Measurements from ENCODE around the gene TGFBR3.

The TGFBR3 gene

DNA sequence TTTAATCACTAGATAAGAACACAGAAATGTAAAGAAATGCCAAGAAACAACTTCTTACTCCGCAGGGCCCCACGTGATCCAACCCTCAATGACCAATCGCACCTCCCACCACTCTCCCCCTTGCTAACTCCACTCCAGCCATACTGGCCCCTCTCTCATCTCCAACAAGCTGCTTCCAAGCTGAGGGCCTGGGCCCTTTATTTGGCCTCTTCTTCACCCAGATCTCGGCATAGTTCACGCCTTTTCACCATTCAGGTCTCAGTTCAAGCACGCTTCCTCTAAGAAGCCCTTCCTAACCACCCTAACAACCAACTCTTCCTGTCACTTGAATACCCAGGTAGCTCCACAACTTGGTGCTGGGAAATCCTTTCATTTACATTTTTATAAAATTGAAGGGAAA, 110.7 kb downstream of the TGFBR3 start:
- no peak for DNase-seq

DNA sequence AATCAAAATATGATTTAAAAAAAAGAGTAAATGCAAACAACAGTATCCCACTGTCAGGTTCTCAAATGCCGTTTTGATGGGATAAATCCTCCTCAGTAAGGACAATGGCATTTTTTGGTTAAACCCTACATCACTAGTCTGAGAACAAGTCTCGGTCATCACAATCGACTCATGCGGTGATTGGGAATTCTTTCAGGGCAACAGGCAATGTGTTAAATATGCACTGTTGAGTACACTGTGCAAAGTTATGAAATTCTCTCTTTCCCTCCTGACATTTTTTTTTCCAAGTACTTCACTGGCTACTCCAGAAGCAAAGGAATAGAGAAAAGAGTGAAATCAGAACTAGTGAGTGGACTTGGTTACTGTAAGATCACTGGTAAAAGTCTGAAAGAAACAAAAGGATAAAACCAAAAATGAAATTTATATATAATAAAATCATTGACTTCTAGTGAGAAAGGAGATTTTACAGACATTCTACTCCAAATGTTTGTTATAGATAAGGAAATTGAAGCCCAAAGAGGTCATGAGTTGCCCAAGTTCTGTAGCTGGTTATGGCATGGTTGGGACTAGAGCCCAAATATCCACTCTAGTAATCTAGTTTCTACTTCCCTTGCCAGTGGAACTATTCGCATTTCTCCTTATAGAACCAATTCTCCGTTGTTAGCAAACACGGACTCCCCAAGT, 111.3 kb downstream of the TGFBR3 start:
- no peak for DNase-seq

DNA sequence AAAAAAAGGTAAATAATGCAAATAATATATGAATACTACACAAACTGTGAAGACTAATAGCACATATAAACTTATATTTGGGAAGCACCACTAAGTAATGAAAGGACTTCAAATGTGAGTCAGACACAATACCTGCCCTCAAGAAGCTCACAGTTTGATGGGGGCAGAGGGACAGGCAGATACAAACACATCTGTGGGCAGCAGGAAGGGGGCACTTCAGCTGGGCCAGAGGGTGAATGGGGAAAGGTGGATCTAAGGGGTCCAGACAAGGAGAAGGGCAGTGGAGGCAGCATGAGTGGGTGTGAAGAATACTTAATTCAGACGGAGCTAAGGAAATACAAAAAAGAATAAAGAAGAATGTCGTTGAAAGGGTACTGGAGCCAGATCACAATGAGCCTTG, 114.2 kb downstream of the TGFBR3 start:
- no peak for DNase-seq

DNA sequence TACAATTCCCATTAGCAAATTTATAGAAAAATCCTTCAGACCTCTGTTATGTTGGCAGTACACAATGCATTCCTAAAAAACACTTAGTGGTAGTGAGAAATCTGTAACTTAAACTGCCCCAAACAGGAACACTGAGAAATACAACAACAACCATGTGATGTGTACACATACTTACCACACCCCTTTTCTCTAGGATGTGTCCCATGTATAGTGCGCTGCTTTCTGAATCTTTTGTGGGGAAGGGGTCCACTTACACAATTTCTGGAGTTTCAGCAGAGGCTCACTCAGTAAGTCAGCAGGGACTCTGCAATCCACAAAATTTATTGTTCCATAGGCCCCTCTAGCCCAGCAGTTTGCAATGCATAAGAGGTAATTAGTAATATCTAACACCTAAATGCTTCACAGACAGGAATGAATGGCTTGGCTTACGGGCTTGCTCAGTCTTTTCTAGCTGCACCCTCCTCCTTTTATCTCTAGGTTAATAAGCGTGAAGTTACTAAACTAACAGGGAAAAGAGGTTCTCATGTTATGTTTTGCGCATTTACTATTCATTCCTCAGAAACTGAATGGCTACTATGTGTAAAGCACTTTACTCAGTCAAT, 115.2 kb downstream of the TGFBR3 start:
- no peak for DNase-seq

DNA sequence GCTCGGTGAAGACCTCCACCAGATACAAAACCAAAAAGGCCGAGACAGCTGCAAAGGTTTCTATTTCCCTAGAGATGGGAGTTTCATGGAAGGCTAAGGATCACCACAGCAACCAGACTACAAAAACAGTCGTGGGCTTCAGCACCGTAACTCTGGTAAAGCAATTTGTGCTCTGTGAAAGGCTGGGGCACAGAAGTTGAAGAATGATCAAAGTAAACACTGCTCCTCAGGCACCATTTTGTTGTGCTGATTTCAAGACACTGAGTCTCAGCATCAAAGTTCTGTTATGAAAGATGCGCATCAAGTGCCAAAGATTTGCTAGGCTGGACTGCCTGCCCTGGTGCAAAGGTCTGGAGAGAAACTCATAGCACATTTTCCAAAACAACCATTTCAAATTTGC, 116.2 kb downstream of the TGFBR3 start:
- no peak for DNase-seq

- DNase-seq, result no peak
Measured at GRCh38 chr1:91768786-91769725, 116.9 kb downstream of the TGFBR3 start.

DNA sequence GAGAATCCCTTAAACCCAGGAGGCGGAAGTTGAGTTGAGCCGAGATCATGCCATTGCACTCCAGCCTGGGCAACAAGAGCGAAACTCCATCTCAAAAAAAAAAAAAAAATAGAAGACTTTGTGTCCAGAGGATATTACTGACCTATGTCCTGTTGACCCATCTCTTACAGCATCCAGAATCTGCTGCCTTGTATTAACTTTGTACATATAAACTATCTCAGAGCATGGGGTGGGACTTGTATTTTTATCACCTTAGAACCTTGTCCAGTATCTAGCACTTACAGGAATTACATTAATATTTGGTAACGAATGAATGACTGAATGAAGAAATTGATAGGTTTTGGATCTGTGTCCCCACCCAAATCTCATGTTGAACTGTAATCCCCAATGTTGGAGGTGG, 117.8 kb downstream of the TGFBR3 start:
- DNase-seq, result no peak

DNA sequence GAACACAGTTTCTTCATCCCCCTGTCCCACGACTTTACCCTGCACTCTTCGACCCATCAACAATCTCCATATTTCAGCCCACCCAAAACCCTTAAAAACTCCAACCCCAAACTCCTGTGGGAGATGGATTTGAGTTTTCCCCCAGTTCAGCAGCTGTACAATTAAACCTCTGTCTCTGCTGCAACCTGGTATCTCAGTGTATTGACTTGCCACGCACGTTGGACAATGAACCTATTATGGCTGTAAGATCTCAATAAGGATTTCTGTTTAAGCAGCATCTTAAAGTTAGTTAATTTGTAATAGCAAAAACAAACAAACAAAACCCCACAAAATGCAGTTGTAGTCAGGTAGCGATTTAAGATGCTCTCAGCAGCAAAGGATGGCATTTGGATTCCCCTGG, 119.1 kb downstream of the TGFBR3 start:
- no peak for DNase-seq

- DNase-seq, result no peak
Measured at GRCh38 chr1:91765880-91766443, 120.0 kb downstream of the TGFBR3 start.

DNA sequence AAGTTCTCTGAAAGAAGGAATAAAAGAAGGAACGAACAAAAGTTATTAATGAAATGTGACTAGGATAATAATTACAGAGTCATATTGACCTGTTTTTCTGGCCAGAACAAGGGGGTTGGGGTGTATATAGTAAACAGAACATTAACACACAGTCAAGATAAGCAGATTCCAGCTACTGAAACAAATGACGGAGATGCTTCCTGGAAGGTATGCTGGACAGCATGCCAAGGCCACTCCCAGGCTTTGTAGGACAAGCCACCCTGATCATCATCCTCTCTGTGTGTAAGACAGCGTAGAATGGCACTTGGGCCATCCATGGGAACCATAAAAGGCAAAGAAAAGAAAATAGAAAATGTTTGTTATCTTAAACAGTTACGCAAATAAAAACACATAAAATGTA, 120.7 kb downstream of the TGFBR3 start:
- DNase-seq, result no peak

DNA sequence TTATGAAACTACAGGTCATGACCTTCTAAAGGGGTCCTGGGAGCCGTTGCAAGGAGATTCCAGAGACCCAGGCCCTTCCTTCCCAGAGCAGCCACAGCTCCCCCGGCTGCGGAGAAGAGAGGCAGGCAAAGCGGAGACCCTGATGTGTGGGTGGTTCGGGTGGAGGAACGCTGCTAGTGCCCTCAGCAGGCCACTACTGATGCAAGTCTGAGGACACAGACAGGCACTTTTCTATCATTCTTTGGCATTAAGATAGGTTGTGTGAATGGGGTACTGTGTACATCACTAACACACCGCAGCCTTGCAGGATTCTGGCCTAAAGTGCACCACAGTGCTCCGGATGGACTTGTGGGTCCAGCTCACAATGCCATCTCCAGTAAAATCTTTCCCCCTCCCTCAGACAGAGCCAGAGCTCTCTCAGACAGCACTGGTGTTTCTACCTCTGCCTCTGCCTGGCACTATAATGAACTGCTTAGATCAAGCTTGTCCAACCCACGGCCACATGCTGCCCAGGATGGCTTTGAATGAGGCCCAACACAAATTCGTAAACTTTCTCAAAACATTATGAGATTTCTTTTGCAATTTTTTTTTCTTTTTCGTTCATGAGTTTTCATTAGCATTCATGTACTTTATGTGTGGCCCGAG, 121.4 kb downstream of the TGFBR3 start:
- no peak for DNase-seq

- no peak for DNase-seq
Measured at GRCh38 chr1:91763252-91763651, 122.7 kb downstream of the TGFBR3 start.

DNA sequence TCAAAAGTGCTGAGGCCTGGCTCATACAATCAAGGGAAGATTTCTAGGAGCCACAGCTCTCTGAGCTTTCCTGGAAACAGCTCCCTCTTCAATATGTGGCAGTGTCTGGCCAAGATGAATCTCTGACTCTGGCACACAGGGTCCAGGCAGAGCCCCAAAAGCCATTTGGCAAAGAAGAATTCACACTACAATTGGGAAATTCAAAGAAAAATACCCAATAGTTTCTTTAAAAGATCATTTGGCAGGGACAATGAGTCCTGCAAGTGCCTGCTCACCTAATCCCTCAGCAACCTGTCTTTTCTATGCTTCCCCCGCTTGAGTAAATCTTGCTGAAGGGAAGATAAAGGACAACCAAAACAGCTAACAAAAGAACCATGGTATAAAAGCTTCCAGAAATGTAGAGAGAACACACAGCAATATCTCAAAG, 124.6 kb downstream of the TGFBR3 start:
- DNase-seq, result no peak

DNA sequence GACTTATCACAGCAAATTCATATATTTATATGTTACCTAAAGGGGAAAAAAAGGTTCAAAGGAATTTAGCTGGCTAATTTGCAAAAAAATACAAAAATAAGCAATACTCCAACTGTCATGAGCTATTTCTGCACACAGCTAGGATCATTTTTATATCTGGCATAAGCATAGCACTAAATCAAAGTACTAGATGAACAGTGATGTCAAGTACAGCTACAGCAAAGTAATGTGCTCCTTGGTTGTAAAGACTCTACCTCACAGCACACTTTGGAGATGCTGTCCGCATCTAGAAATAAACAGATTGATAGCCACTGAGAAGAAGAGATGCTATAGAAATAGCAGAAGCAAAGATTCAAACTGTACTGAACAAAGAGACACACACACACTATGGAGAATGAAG, 125.4 kb downstream of the TGFBR3 start:
- no peak for DNase-seq

DNA sequence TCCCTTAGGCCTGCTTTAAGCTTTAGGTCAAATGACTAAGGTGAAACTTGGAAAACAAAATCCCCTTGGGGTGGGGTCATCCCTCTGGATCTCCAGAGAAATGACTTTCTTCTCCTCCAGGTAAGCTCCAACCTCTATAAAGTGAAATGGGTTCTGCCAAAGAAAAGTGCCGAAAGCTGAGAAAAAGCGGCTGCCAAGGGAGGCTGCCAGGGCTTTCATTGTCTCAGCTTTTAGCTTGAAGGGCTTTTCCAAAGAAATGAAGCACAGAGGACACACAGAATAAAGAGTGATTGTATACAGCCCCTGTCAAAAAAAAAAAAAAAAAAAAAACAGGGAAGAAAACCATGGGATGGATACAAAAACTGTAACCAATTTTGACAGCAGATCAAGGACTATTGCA, 126.9 kb downstream of the TGFBR3 start:
- DNase-seq, result no peak

GRCh38 chr1:91757763-91758460, 128.0 kb downstream of the TGFBR3 start:
- no peak for DNase-seq

DNA sequence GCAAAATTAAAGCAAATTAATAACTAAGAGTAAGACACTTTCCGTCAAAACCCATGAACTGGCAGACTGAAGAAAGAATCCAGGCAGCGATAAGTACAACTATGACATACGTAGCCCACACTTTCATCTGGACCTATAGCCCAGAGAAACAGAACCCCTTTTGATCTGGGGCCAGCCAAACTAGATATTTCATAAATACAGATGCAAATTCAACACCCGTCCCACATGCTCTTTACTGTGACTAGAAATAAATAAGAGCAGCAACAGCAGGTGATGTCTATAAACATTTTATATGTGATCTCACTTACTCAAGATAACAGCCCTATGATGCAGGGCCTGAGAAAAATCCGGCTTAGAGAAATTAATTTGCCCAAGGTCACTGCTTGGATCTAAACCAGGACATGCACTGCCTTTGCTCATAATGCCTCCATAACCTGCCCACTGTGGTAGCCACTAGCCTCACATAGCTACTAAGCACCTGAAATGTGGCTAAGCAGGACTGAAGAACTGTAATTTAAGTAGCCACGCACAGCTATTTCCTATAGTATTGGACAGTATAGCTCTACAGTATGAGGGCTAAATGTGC, 130.2 kb downstream of the TGFBR3 start:
- DNase-seq, result no peak

DNA sequence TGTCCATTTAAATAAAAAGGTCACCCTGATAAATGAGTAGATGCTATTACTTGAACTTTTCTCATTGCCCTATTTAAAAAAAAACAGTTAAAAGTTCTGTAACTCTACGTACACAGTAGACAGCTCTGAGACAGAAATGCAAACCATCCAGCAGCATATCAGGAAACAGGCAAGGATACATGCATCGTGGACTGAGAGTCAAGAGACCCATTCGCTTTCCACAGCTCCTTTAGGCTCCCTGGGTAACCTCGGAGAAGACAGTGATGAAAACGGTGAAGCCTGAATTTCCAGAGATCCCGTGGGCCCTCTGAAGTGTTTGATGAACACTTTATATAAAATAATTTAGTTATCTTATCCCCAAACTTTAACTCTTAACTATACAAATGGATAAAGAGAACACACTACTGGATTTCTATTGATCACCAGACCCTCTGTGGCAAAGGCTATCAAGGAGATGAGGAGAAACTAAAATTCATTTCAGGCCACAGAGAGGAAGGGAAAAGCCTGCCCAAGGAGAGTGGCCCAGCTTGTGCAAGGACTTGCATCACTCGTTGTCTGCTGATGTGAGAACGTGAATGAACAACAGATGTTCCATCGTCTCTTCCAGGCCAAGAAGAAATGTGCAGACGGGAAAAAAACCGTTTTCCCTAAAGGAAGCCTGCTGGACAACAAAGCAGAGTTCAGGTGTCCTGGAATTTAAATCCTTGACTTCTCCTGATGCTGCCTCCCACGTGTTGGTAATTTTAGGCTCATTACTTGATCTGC, 131.0 kb downstream of the TGFBR3 start:
- DNase-seq, result no peak

- no peak for DNase-seq
Measured at GRCh38 chr1:91754348-91754747, 131.6 kb downstream of the TGFBR3 start.

- no peak for DNase-seq
Measured at GRCh38 chr1:91753878-91754277, 132.1 kb downstream of the TGFBR3 start.

DNA sequence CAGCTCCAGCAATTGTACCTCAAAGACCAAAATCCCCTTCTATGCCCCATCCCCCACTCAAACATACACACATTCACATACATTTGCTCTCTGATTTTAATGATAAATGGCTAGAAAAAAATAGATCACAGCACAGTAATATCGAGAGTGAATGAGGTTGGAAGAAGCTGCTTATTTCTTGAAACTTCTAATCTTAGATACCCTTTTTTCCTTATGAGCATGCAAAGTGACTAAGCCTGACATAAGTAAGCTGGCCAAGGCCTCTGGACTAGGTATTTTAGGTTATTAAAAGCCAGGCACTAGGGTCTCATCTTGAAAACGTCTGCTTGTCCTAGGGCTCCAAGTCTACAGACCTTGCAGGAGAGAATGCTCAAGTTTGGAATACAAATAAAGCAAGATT, 133.6 kb downstream of the TGFBR3 start:
- no peak for DNase-seq

All from inflammatory macrophage treated with lipopolysaccharide for 4 hours (primary cell).